Prostate gland (tissue), 2 donors: Measurements from ENCODE around the gene PDGFA.

Experiments used
- CTCF ChIP-seq, 4 experiments: fragments of 200-600 bp in 2 of 4; fragments of 450-650 bp in 2 of 4; sonication (generic) in 2 of 4; IDR thresholded peaks; 1 replicate in 3 of 4; 2 replicates in 1 of 4; pipeline ENCODE4 v1.5.1; 2016 to 2019; ENCODE audit warnings: antibody characterized with exemption in 4 of 4, mild to moderate bottlenecking in 2 of 4, moderate library complexity in 2 of 4
- POLR2A ChIP-seq: fragments of 450-650 bp; IDR thresholded peaks from one replicate; pipeline ENCODE4 v1.6.1; 2016; ENCODE audit warnings: antibody characterized with exemption, mild to moderate bottlenecking
- POLR2AphosphoS5 ChIP-seq: sonication (generic); formaldehyde crosslinking; IDR thresholded peaks from one replicate; pipeline ENCODE4 v1.6.1; 2017; ENCODE audit warnings: antibody characterized with exemption

GRCh38 chr7:513521-514166 lies 6.0 kb downstream of the PDGFA start:
- TF ChIP-seq CTCF (IDR thresholded peaks at IDR 0.05) (no peak), POLR2A (no peak), POLR2AphosphoS5 (no peak)
